GM21528 (cell line): ENCODE data around the gene SEMA3B.

Experiments used
- ATAC-seq: cut with Tn5 transposase; IDR thresholded peaks from one replicate; pipeline ENCODE4 v1.9.1; 2021; ENCODE audit warnings: mild to moderate bottlenecking, moderate library complexity; ENCODE audit not compliant: unreplicated experiment, low FRiP score

The SEMA3B gene

GRCh38 chr3:50289130-50289529 lies 20.2 kb downstream of the SEMA3B start:
- ATAC-seq: no peak

DNA sequence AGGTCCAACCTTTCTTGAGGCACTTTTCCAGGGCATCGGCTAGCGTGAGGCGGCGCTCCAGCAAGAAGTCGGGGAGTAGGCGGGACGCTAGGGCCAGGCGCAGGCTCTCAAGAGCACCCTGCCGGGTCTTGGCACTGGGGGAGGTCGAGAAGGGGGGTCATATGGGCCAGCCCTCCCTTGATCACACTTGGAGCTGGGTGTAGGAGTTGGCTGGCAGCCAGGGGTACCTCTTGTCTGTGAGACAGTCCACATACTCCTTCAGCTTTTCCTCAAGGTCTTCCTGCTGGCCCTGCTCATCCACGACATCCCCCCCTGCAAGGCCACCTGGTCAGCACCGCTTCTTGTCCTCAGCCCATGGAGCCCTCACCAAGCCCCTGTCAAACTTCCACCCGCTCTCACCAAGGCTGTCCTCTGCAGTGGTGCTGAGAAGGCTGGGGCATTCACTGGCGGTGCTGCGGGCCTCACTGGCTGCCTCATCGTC lies 21.3 kb downstream of the SEMA3B start:
- ATAC-seq: no peak

- ATAC-seq: peak; percentile 83
Observed at GRCh38 chr3:50292159-50293078, 23.5 kb downstream of the SEMA3B start, which contains the start of gene IFRD2. TSS of gene IFRD2 (minus strand) at chr3:50292429. CDS start at chr3:50292274, 155 bp downstream.

DNA sequence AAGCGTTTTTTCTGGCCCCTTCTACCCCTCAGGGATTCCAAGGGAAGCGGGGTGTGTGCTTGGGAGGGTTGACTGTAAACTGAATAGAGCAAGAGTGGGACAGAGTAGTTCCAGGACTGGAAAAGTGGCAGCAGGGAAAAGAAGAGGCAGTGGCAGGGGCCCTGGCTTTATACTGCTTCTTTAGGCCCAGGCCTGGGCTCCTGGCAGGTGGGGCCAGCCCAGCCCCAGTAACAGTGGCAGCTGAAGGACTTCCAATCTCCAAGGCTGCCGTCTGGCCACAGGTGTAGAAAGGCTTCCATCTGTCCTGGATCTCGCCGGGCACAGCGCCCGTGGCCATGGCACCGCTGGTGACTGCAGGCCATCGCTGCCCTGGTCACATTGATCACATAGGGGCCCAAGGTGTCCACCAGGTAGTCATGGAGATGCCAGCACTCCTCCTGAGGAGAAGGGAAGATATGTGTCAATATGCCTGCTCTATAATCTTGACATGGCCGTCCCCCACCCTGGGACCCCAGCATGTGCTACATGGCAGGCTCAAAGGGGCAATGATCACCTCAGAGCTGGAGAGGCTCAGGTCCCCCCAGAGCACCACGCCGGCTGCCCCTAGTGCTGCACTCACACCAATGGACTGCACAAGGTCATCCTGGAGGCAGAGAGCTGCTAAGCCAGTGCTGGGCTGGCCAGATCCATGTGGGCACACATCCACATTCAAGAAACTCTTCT lies 24.3 kb downstream of the SEMA3B start:
- no peak for ATAC-seq

DNA sequence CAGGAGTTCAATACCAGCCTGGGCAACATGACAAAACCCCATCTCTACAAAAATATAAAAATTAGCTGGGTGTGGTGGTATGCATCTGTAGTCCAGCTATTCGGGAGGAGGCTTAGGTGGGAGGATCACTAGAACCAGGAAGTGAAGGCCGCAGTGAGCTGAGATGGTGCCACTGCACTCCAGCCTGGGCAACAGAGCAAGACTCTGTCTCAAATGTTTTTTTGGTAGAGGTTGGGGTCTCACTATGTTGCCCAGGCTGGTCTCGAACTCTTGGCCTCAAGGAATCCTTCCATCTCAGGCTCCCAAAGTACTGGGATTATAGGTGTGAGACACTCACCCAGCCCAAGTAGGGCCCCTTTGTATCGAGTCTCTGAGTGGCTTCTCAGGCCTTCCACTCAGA lies 25.1 kb downstream of the SEMA3B start:
- ATAC-seq: no peak

DNA sequence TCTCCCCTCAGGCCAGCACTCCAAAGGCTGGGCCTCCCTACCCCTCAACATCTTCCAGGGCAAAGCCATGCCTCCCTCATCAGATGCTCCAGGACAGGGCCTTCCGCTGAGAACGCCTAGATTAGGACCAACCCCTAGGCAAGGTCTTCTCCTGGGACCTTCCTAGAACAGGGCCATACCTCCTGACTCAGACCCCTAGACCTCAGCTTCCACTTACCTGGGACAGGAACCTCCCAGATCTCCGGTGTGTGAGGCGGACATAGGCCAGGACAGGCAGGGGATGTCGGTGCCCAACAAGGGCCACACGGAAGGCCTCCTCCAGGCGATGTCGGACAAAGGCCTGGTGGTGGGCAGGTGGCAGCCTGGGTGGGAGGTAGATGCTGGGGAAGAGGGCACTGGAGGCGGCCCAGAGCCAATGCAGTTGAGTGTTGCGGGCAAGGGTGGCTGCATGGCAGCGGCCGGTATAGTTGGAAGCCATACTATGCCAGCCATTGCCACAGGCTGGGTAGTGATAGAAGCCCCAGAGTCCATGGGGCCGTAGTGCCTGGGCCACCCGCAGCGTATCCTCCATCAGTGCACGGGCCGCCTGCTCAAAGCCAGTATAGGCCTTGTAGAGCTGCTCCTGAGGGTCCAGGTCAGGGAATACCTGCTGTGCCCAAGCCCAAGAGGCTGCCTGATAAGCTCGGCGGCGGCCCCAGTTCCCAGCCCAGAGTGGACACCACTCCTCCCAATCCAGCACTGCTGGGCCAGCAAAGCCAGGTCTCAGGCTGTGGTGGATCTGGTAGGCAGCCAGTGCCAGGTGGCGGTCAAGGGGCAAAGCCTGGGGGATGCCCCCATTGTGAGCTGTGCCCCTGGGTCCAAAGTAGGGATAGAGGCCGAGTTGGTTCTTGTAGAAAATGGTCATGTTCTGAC lies 25.8 kb downstream of the SEMA3B start:
- ATAC-seq: no peak

DNA sequence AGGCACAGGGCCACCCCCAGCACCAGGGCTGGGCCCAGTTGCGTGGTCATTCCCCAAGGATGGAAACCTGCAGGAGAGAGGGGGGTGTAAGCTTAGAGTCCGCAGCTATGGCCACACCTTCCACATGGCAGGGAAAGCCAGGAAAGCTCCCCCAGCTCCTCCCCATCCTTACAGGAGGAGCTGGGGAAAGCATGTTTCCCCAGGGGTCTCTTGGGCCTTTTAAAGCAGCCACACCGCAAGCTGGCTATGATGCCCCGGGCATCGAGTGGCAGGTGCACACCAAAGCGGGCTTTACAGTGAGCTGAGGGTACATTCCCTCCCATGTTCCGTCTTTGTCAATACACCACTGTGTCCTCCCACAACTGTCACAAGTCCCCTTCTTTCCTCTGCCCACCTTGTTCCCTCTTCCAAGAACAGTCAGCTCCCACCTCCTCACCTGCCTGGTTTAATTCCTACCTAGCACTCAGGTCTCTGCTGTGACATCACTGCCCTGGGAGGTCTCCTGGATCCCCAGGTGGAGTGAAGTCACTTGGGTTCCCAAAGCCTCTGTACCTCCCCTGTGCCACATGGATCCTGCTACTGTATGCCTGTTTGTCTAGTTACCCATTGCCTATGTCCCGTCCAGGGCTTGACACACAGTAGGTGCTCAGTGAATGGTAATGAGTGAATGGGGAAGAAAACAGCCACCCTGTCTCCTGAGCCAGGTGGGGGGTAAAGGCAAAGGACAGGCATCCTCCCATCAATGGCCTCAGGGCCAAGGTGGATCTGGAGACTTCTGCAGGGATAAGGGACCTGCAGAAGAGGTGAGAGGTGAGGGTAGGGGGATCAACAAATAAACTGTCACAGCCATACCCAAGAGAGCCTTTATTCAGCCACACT lies 26.8 kb downstream of the SEMA3B start:
- no peak for ATAC-seq

- ATAC-seq: no peak
Observed at GRCh38 chr3:50296721-50297383, 27.9 kb downstream of the SEMA3B start.

DNA sequence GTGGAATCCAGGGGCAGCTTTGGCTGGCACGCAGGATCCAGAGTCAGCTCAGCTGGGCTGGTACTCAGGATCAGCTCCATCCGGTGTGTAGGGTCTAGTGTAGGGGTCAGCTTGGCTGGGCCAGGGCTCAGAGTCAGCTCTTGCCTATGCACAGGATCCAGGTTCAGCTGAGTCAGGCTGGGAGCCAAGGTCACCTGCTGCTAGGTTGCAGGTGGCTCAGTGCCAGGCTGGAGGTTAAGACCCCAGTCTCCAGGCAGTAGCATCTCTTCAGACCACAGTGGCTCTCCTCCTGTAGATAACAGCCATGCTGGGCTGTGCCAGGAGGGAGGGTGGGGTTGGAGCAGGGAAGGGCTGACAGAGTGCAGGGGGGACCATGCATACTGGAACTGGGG lies 28.4 kb downstream of the SEMA3B start:
- ATAC-seq: no peak

- ATAC-seq: no peak
Observed at GRCh38 chr3:50297896-50298725, 29.2 kb downstream of the SEMA3B start.

DNA sequence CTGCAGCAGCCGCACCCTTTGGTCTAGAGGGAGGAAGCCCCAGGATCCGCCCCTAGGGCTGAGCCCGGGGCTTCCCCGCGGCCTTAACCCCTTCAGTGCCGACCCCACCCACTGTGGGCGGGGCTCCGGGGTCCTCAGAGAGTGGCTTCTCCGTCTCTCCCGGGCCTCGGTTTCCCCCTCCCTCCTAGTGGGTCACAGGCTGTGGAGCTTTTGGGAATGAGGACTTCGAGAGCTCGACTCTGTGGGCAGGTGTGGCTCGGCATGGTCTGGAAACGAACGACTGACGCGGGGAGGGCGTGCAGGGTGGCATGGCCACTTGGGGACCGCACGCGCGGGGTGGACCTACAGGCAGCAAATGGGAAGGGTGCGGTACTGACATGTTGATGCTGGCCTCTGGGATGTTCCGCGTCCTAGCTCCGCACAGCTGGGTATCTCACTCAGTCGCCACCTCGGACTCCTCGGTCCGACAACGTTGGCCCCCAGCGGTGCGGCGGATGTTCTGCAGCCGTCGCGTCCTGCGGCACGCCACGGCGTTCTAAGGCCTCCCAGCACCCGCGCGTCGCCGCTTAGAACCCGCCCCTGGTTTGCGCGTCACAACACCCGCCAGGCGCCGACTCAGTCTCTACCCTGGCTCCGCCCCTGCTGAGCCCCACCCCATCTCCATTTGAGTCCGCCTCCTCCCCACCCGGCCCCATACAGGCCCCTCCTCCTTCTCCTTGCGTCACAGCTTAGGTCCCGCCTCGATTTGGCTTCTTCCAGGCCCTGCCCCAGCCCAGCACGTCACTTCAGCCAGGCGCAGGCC lies 30.1 kb downstream of the SEMA3B start, which contains the start of the genes HYAL3 and NAA80:
Gene HYAL3 (minus strand): TSS at position 570 of the 802 bp plus-strand sequence. CDS start 3,803 bp downstream, outside the sequence.
Gene NAA80 (minus strand): TSS at position 570 of the 802 bp plus-strand sequence. CDS start 1,942 bp downstream, outside the sequence.
- ATAC-seq: peak; percentile 82

DNA sequence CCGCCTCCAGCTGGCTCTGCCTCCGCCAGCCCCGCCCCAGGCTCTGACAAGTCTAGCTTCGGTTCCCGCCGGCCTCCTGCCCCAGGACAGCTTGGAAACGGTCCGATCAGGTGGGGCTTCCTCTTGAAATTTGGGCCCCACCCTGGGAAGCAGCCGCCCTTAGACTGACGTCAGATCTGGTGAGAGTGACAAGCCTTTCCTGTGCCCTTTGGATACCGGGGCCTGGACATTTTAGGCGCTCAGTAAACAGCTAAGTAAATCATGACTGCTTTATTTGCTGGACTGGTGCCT lies 30.6 kb downstream of the SEMA3B start:
- ATAC-seq: no peak

DNA sequence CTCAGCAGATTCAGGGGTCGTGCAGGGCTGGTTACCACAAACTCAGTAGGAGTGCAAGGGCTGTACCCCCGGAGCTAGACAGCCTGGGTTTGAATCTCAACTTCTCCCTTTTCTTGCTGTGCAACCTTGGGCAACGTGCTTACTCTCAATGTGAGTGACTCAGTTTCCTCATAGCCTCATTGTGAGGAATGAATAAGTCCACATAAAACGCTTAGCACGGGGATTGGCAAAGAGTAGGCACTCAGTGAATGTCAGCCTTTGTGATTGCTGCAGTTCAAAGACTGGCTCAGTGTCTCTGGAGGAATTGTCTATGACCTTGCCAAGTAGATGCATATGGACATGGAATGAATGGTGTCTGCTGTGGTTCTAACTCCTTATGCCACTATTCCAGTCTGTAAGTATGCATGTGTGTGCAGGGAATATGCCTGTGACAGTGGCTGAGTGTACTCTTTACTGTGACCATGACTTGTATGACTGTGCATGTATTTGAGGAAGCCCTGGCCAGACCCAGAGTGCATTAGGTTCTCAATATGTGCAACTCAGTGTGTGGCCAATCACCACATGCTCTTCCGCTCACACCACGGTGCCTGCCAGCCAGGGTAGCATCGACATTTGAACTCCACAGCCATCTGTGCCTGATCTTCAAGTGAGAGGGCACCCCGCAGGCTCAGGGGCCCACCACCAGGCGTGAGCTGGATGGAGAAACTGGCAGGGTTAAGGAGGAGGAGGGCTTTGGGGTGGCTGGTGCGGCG lies 31.2 kb downstream of the SEMA3B start:
- no peak for ATAC-seq

- no peak for ATAC-seq
Observed at GRCh38 chr3:50300681-50301254, 31.8 kb downstream of the SEMA3B start.

- ATAC-seq: no peak
Observed at GRCh38 chr3:50302095-50303012, 33.4 kb downstream of the SEMA3B start.
